ENCODE results near the gene PDE4A. TPM values are rescaled to one million over a fixed set of nuclear protein-coding genes. Genes with fewer than 3 reads are reported as not detected.
"Not testable (repeated sequence)": the region's sequence is repeated elsewhere in the genome, so short reads cannot be mapped to it uniquely, and the experiment has no call there.

Gene PDE4A
- total and polyA plus RNA-seq, 2 experiments from 2014 or later: 5.2 to 5.4 TPM

DNA sequence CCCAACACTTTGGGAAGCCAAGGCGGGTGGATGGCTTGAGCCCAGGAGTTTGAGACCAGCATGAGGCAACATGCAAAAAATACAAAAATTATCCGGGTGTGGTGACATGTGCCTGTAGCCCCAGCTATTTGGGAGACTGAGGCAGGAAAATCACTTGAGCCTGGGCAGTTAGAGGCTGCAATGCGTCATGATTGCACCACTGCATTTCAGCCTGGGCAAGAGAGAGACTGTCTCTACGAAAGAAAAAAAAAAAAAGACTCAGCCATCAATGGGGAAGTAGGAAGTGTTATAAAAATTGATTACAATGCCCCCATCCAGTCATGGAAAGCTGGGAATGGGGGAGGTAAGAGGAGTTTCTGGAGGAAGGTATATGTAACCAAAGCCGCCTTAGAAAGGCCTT lies 45.4 kb upstream of the PDE4A start (continued):
- TF ChIP-seq, protein P1, sequence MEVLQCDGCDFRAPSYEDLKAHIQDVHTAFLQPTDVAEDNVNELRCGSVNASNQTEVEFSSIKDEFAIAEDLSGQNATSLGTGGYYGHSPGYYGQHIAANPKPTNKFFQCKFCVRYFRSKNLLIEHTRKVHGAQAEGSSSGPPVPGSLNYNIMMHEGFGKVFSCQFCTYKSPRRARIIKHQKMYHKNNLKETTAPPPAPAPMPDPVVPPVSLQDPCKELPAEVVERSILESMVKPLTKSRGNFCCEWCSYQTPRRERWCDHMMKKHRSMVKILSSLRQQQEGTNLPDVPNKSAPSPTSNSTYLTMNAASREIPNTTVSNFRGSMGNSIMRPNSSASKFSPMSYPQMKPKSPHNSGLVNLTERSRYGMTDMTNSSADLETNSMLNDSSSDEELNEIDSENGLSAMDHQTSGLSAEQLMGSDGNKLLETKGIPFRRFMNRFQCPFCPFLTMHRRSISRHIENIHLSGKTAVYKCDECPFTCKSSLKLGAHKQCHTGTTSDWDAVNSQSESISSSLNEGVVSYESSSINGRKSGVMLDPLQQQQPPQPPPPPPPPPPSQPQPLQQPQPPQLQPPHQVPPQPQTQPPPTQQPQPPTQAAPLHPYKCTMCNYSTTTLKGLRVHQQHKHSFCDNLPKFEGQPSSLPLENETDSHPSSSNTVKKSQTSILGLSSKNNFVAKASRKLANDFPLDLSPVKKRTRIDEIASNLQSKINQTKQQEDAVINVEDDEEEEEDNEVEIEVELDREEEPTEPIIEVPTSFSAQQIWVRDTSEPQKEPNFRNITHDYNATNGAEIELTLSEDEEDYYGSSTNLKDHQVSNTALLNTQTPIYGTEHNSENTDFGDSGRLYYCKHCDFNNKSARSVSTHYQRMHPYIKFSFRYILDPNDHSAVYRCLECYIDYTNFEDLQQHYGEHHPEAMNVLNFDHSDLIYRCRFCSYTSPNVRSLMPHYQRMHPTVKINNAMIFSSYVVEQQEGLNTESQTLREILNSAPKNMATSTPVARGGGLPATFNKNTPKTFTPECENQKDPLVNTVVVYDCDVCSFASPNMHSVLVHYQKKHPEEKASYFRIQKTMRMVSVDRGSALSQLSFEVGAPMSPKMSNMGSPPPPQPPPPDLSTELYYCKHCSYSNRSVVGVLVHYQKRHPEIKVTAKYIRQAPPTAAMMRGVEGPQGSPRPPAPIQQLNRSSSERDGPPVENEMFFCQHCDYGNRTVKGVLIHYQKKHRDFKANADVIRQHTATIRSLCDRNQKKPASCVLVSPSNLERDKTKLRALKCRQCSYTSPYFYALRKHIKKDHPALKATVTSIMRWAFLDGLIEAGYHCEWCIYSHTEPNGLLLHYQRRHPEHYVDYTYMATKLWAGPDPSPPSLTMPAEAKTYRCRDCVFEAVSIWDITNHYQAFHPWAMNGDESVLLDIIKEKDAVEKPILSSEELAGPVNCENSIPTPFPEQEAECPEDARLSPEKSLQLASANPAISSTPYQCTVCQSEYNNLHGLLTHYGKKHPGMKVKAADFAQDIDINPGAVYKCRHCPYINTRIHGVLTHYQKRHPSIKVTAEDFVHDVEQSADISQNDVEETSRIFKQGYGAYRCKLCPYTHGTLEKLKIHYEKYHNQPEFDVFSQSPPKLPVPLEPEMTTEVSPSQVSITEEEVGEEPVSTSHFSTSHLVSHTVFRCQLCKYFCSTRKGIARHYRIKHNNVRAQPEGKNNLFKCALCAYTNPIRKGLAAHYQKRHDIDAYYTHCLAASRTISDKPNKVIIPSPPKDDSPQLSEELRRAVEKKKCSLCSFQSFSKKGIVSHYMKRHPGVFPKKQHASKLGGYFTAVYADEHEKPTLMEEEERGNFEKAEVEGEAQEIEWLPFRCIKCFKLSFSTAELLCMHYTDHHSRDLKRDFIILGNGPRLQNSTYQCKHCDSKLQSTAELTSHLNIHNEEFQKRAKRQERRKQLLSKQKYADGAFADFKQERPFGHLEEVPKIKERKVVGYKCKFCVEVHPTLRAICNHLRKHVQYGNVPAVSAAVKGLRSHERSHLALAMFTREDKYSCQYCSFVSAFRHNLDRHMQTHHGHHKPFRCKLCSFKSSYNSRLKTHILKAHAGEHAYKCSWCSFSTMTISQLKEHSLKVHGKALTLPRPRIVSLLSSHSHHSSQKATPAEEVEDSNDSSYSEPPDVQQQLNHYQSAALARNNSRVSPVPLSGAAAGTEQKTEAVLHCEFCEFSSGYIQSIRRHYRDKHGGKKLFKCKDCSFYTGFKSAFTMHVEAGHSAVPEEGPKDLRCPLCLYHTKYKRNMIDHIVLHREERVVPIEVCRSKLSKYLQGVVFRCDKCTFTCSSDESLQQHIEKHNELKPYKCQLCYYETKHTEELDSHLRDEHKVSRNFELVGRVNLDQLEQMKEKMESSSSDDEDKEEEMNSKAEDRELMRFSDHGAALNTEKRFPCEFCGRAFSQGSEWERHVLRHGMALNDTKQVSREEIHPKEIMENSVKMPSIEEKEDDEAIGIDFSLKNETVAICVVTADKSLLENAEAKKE (CRISPR knock-in tag; IDR thresholded peaks at IDR 0.05): no peak
- TF ChIP-seq, protein P2, sequence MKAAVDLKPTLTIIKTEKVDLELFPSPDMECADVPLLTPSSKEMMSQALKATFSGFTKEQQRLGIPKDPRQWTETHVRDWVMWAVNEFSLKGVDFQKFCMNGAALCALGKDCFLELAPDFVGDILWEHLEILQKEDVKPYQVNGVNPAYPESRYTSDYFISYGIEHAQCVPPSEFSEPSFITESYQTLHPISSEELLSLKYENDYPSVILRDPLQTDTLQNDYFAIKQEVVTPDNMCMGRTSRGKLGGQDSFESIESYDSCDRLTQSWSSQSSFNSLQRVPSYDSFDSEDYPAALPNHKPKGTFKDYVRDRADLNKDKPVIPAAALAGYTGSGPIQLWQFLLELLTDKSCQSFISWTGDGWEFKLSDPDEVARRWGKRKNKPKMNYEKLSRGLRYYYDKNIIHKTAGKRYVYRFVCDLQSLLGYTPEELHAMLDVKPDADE (IDR thresholded peaks at IDR 0.05): no peak
- TF ChIP-seq STAT1 (IDR thresholded peaks at IDR 0.05; ENCODE audit: unreplicated experiment) (no peak), EZH2 (IDR thresholded peaks at IDR 0.05; ENCODE audit: low read depth, unreplicated experiment) (no peak), NANOG (IDR thresholded peaks at IDR 0.05; ENCODE audit: borderline replicate concordance) (no peak)
- TF ChIP-seq, protein P3, sequence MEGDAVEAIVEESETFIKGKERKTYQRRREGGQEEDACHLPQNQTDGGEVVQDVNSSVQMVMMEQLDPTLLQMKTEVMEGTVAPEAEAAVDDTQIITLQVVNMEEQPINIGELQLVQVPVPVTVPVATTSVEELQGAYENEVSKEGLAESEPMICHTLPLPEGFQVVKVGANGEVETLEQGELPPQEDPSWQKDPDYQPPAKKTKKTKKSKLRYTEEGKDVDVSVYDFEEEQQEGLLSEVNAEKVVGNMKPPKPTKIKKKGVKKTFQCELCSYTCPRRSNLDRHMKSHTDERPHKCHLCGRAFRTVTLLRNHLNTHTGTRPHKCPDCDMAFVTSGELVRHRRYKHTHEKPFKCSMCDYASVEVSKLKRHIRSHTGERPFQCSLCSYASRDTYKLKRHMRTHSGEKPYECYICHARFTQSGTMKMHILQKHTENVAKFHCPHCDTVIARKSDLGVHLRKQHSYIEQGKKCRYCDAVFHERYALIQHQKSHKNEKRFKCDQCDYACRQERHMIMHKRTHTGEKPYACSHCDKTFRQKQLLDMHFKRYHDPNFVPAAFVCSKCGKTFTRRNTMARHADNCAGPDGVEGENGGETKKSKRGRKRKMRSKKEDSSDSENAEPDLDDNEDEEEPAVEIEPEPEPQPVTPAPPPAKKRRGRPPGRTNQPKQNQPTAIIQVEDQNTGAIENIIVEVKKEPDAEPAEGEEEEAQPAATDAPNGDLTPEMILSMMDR (conservative IDR thresholded peaks at IDR 0.05; ENCODE audit: low read depth in 2 of 2): no peak

DNA sequence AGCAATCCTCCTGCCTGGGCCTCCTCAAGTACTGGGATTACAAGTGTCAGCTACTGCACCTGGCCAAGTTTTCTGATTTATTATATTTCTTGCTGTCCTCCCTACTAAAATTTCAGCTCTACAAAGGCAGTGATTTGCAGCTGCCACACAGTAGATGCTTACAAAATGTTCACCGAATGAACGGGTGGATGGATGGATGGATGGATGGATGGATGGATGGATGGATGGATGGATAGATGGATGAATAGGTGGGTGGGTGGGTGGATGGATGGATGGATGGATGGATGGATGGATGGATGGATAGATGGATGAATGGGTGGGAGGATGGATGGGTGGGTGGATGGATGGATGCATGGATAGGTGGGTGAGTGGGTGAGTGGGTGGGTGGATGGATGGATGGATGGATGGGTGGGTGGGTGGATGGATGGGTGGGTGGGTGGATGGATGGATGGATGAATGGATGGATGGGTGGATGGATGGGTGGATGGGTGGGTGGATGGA lies 43.1 kb upstream of the PDE4A start:
- H3K4me3 ChIP-seq; H3K4me1 ChIP-seq (ENCODE audit: insufficient read depth); H3F3A ChIP-seq (replicated peaks; ENCODE audit: low read depth); H3K36me3 ChIP-seq (ENCODE audit: insufficient read depth); H3K27ac ChIP-seq (ENCODE audit: low read depth); ATAC-seq; H2AFZ ChIP-seq; H3K27me3 Mint-ChIP-seq (ENCODE audit: insufficient read depth, low read depth, poor library complexity); H3K9me3 Mint-ChIP-seq; H3K79me2 ChIP-seq (replicated peaks; ENCODE audit: insufficient read depth); H3K9me2 ChIP-seq (ENCODE audit: insufficient read depth); H4K20me1 ChIP-seq (replicated peaks; ENCODE audit: insufficient read depth); H3K27me3 ChIP-seq (ENCODE audit: insufficient read depth); H3K4me1 Mint-ChIP-seq; DNase-seq (ENCODE audit: low spot score); H3K4me2 ChIP-seq; H3K27ac Mint-ChIP-seq; H3K4me3 Mint-ChIP-seq: not testable (repeated sequence)
- H3K36me3 Mint-ChIP-seq (ENCODE audit: low read depth): peaks cover 18% of the 10 kb centered on the region

Data from GM23338 (cell line).